ENCODE measurements around the gene KIF15.

Gene KIF15

GRCh38 chr3:44761424-44762169 is at the start of gene KIF15, which contains the start of gene KIAA1143:
Gene KIF15 (plus strand): TSS chr3:44761794. CDS start chr3:44761866, 72 bp downstream.
Gene KIAA1143 (minus strand): TSS chr3:44761619. CDS start chr3:44761602, 17 bp downstream.
- Histone ChIP-seq H3K36me3 (ENCODE audit: control insufficient read depth, insufficient read depth, low read length, severe bottlenecking) (peaks cover 13% of the 10 kb centered on the region), H3K4me3 (ENCODE audit: low read length) (peak within 1 kb of the TSS; percentile 99), H3K9me3 (ENCODE audit: control insufficient read depth, low read length) (peaks cover 6% of the 10 kb centered on the region), H3K9ac (ENCODE audit: low read length) (peak within 1 kb of the TSS; percentile 95), H3K27me3 (replicated peaks; ENCODE audit: control insufficient read depth, insufficient read depth, low read length) (no peaks in the 10 kb centered on the region), H3K4me1 (ENCODE audit: control insufficient read depth, insufficient read depth, low read length) (peaks cover 11% of the 10 kb centered on the region)
- peak; percentile 99 for DNase-seq (ENCODE audit: low read depth)

GRCh38 chr3:44712455-44713075 is 49.0 kb upstream of the KIF15 start, which contains the start of gene ZNF502:
Gene ZNF502 (plus strand): TSS chr3:44712660. CDS start chr3:44720262, 7,602 bp downstream.
- Histone ChIP-seq H3K4me1 (ENCODE audit: control insufficient read depth, insufficient read depth, low read length) (peaks cover 7% of the 10 kb centered on the region), H3K9me3 (ENCODE audit: control insufficient read depth, low read length) (peaks cover 51% of the 10 kb centered on the region), H3K36me3 (ENCODE audit: control insufficient read depth, insufficient read depth, low read length, severe bottlenecking) (peaks cover 11% of the 10 kb centered on the region), H3K27me3 (replicated peaks; ENCODE audit: control insufficient read depth, insufficient read depth, low read length) (no peaks in the 10 kb centered on the region), H3K4me3 (ENCODE audit: low read length) (peak within 1 kb of the TSS; percentile 90), H3K9ac (ENCODE audit: low read length) (peak within 1 kb of the TSS; percentile 89)
- DNase-seq (ENCODE audit: low read depth) = peak; percentile 90

GRCh38 chr3:44721231-44722102 is 40.1 kb upstream of the KIF15 start:
- Histone ChIP-seq H3K9ac (ENCODE audit: low read length) (no peak overlapping the region), H3K9me3 (ENCODE audit: control insufficient read depth, low read length) (peaks cover 100% of the 10 kb centered on the region), H3K36me3 (ENCODE audit: control insufficient read depth, insufficient read depth, low read length, severe bottlenecking) (peaks cover 61% of the 10 kb centered on the region), H3K4me3 (ENCODE audit: low read length) (peak overlapping the region; percentile 64), H3K4me1 (ENCODE audit: control insufficient read depth, insufficient read depth, low read length) (no peaks in the 10 kb centered on the region), H3K27me3 (replicated peaks; ENCODE audit: control insufficient read depth, insufficient read depth, low read length) (no peaks in the 10 kb centered on the region)
- DNase-seq (ENCODE audit: low read depth) = no peak

GRCh38 chr3:44722103-44722401 is 39.5 kb upstream of the KIF15 start:
- H3K4me3 ChIP-seq (ENCODE audit: low read length) = peak overlapping the region; percentile 64
- DNase-seq (ENCODE audit: low read depth) = no peak
- H3K9ac ChIP-seq (ENCODE audit: low read length) = no peak overlapping the region
- no peaks in the 10 kb centered on the region for H3K4me1 ChIP-seq (ENCODE audit: control insufficient read depth, insufficient read depth, low read length)
- H3K9me3 ChIP-seq (ENCODE audit: control insufficient read depth, low read length) = peaks cover 99% of the 10 kb centered on the region
- H3K36me3 ChIP-seq (ENCODE audit: control insufficient read depth, insufficient read depth, low read length, severe bottlenecking) = peaks cover 59% of the 10 kb centered on the region
- H3K27me3 ChIP-seq (replicated peaks; ENCODE audit: control insufficient read depth, insufficient read depth, low read length) = no peaks in the 10 kb centered on the region

GRCh38 chr3:44729384-44729910 is 32.1 kb upstream of the KIF15 start, which contains the start of gene ZNF501:
Gene ZNF501 (plus strand): TSS chr3:44729635. CDS start chr3:44734422, 4,787 bp downstream.
- H3K4me1 ChIP-seq (ENCODE audit: control insufficient read depth, insufficient read depth, low read length) = no peaks in the 10 kb centered on the region
- peak within 1 kb of the TSS; percentile 87 for H3K4me3 ChIP-seq (ENCODE audit: low read length)
- H3K9ac ChIP-seq (ENCODE audit: low read length) = peak within 1 kb of the TSS; percentile 84
- peaks cover 98% of the 10 kb centered on the region for H3K9me3 ChIP-seq (ENCODE audit: control insufficient read depth, low read length)
- H3K36me3 ChIP-seq (ENCODE audit: control insufficient read depth, insufficient read depth, low read length, severe bottlenecking) = peaks cover 39% of the 10 kb centered on the region
- no peaks in the 10 kb centered on the region for H3K27me3 ChIP-seq (replicated peaks; ENCODE audit: control insufficient read depth, insufficient read depth, low read length)
- peak; percentile 89 for DNase-seq (ENCODE audit: low read depth)

- no peak overlapping the region for H3K9ac ChIP-seq (ENCODE audit: low read length)
- DNase-seq (ENCODE audit: low read depth) = no peak
- peak overlapping the region; percentile 87 for H3K4me3 ChIP-seq (ENCODE audit: low read length)
- H3K27me3 ChIP-seq (replicated peaks; ENCODE audit: control insufficient read depth, insufficient read depth, low read length) = no peaks in the 10 kb centered on the region
- H3K9me3 ChIP-seq (ENCODE audit: control insufficient read depth, low read length) = peaks cover 96% of the 10 kb centered on the region
- H3K4me1 ChIP-seq (ENCODE audit: control insufficient read depth, insufficient read depth, low read length) = no peaks in the 10 kb centered on the region
- peaks cover 58% of the 10 kb centered on the region for H3K36me3 ChIP-seq (ENCODE audit: control insufficient read depth, insufficient read depth, low read length, severe bottlenecking)
Measured at GRCh38 chr3:44734646-44735168, 26.9 kb upstream of the KIF15 start.

GRCh38 chr3:44761101-44761423 is 532 bp upstream of the KIF15 start:
- peak; percentile 5 for DNase-seq (ENCODE audit: low read depth)
- Histone ChIP-seq H3K27me3 (replicated peaks; ENCODE audit: control insufficient read depth, insufficient read depth, low read length) (no peaks in the 10 kb centered on the region), H3K9me3 (ENCODE audit: control insufficient read depth, low read length) (peaks cover 6% of the 10 kb centered on the region), H3K9ac (ENCODE audit: low read length) (peak overlapping the region; percentile 95), H3K4me3 (ENCODE audit: low read length) (peak overlapping the region; percentile 99), H3K36me3 (ENCODE audit: control insufficient read depth, insufficient read depth, low read length, severe bottlenecking) (peaks cover 19% of the 10 kb centered on the region), H3K4me1 (ENCODE audit: control insufficient read depth, insufficient read depth, low read length) (peaks cover 11% of the 10 kb centered on the region)

- Histone ChIP-seq H3K4me3 (ENCODE audit: low read length) (peak overlapping the region; percentile 99), H3K36me3 (ENCODE audit: control insufficient read depth, insufficient read depth, low read length, severe bottlenecking) (peaks cover 11% of the 10 kb centered on the region), H3K4me1 (ENCODE audit: control insufficient read depth, insufficient read depth, low read length) (peaks cover 11% of the 10 kb centered on the region), H3K27me3 (replicated peaks; ENCODE audit: control insufficient read depth, insufficient read depth, low read length) (no peaks in the 10 kb centered on the region), H3K9ac (ENCODE audit: low read length) (peak overlapping the region; percentile 95), H3K9me3 (ENCODE audit: control insufficient read depth, low read length) (peaks cover 6% of the 10 kb centered on the region)
- DNase-seq (ENCODE audit: low read depth) = peak; percentile 24
Measured at GRCh38 chr3:44762170-44762677, 630 bp downstream of the KIF15 start.

- H3K9me3 ChIP-seq (ENCODE audit: control insufficient read depth, low read length) = peaks cover 6% of the 10 kb centered on the region
- H3K4me1 ChIP-seq (ENCODE audit: control insufficient read depth, insufficient read depth, low read length) = peaks cover 11% of the 10 kb centered on the region
- H3K4me3 ChIP-seq (ENCODE audit: low read length) = peak overlapping the region; percentile 99
- no peak overlapping the region for H3K9ac ChIP-seq (ENCODE audit: low read length)
- peaks cover 7% of the 10 kb centered on the region for H3K36me3 ChIP-seq (ENCODE audit: control insufficient read depth, insufficient read depth, low read length, severe bottlenecking)
- H3K27me3 ChIP-seq (replicated peaks; ENCODE audit: control insufficient read depth, insufficient read depth, low read length) = no peaks in the 10 kb centered on the region
- no peak for DNase-seq (ENCODE audit: low read depth)
Measured at GRCh38 chr3:44762690-44763089, 1.1 kb downstream of the KIF15 start.

- no peak overlapping the region for H3K4me3 ChIP-seq (ENCODE audit: low read length)
- H3K27me3 ChIP-seq (replicated peaks; ENCODE audit: control insufficient read depth, insufficient read depth, low read length) = no peaks in the 10 kb centered on the region
- H3K9me3 ChIP-seq (ENCODE audit: control insufficient read depth, low read length) = peaks cover 3% of the 10 kb centered on the region
- no peaks in the 10 kb centered on the region for H3K36me3 ChIP-seq (ENCODE audit: control insufficient read depth, insufficient read depth, low read length, severe bottlenecking)
- H3K4me1 ChIP-seq (ENCODE audit: control insufficient read depth, insufficient read depth, low read length) = peaks cover 11% of the 10 kb centered on the region
- DNase-seq (ENCODE audit: low read depth) = no peak
- H3K9ac ChIP-seq (ENCODE audit: low read length) = no peak overlapping the region
Measured at GRCh38 chr3:44764248-44764647, 2.7 kb downstream of the KIF15 start.

Data from adipocyte (in vitro differentiated cells).